ENCODE results near the gene SUSD3. TPM values are rescaled to one million over a fixed set of nuclear protein-coding genes. Genes with fewer than 3 reads are reported as not detected.

Gene SUSD3
- total RNA-seq, 1 experiment from 2014 or later, result 11.9 TPM

- TF ChIP-seq, protein P1, sequence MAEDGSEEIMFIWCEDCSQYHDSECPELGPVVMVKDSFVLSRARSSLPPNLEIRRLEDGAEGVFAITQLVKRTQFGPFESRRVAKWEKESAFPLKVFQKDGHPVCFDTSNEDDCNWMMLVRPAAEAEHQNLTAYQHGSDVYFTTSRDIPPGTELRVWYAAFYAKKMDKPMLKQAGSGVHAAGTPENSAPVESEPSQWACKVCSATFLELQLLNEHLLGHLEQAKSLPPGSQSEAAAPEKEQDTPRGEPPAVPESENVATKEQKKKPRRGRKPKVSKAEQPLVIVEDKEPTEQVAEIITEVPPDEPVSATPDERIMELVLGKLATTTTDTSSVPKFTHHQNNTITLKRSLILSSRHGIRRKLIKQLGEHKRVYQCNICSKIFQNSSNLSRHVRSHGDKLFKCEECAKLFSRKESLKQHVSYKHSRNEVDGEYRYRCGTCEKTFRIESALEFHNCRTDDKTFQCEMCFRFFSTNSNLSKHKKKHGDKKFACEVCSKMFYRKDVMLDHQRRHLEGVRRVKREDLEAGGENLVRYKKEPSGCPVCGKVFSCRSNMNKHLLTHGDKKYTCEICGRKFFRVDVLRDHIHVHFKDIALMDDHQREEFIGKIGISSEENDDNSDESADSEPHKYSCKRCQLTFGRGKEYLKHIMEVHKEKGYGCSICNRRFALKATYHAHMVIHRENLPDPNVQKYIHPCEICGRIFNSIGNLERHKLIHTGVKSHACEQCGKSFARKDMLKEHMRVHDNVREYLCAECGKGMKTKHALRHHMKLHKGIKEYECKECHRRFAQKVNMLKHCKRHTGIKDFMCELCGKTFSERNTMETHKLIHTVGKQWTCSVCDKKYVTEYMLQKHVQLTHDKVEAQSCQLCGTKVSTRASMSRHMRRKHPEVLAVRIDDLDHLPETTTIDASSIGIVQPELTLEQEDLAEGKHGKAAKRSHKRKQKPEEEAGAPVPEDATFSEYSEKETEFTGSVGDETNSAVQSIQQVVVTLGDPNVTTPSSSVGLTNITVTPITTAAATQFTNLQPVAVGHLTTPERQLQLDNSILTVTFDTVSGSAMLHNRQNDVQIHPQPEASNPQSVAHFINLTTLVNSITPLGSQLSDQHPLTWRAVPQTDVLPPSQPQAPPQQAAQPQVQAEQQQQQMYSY (CRISPR knock-in tag; IDR thresholded peaks at IDR 0.05), result no peak
- no peak for TF ChIP-seq ZNF281 (CRISPR knock-in tag; IDR thresholded peaks at IDR 0.05)
- TF ChIP-seq CBFB (CRISPR knock-in tag; IDR thresholded peaks at IDR 0.05; ENCODE audit: low read depth), result no peak
- TF ChIP-seq, protein P2, sequence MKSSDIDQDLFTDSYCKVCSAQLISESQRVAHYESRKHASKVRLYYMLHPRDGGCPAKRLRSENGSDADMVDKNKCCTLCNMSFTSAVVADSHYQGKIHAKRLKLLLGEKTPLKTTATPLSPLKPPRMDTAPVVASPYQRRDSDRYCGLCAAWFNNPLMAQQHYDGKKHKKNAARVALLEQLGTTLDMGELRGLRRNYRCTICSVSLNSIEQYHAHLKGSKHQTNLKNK (CRISPR knock-in tag; IDR thresholded peaks at IDR 0.05), result no peak
- TF ChIP-seq, protein P3, sequence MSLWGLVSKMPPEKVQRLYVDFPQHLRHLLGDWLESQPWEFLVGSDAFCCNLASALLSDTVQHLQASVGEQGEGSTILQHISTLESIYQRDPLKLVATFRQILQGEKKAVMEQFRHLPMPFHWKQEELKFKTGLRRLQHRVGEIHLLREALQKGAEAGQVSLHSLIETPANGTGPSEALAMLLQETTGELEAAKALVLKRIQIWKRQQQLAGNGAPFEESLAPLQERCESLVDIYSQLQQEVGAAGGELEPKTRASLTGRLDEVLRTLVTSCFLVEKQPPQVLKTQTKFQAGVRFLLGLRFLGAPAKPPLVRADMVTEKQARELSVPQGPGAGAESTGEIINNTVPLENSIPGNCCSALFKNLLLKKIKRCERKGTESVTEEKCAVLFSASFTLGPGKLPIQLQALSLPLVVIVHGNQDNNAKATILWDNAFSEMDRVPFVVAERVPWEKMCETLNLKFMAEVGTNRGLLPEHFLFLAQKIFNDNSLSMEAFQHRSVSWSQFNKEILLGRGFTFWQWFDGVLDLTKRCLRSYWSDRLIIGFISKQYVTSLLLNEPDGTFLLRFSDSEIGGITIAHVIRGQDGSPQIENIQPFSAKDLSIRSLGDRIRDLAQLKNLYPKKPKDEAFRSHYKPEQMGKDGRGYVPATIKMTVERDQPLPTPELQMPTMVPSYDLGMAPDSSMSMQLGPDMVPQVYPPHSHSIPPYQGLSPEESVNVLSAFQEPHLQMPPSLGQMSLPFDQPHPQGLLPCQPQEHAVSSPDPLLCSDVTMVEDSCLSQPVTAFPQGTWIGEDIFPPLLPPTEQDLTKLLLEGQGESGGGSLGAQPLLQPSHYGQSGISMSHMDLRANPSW (CRISPR knock-in tag; conservative IDR thresholded peaks at IDR 0.05; ENCODE audit: low read depth), result no peak
- no peak for TF ChIP-seq E2F4 (CRISPR knock-in tag; IDR thresholded peaks at IDR 0.05; ENCODE audit: borderline replicate concordance, low read depth)
- TF ChIP-seq, protein P4, sequence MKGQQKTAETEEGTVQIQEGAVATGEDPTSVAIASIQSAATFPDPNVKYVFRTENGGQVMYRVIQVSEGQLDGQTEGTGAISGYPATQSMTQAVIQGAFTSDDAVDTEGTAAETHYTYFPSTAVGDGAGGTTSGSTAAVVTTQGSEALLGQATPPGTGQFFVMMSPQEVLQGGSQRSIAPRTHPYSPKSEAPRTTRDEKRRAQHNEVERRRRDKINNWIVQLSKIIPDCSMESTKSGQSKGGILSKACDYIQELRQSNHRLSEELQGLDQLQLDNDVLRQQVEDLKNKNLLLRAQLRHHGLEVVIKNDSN (CRISPR knock-in tag; IDR thresholded peaks at IDR 0.05), result no peak
- TF ChIP-seq, protein P5, sequence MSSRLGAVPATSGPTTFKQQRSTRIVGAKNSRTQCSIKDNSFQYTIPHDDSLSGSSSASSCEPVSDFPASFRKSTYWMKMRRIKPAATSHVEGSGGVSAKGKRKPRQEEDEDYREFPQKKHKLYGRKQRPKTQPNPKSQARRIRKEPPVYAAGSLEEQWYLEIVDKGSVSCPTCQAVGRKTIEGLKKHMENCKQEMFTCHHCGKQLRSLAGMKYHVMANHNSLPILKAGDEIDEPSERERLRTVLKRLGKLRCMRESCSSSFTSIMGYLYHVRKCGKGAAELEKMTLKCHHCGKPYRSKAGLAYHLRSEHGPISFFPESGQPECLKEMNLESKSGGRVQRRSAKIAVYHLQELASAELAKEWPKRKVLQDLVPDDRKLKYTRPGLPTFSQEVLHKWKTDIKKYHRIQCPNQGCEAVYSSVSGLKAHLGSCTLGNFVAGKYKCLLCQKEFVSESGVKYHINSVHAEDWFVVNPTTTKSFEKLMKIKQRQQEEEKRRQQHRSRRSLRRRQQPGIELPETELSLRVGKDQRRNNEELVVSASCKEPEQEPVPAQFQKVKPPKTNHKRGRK (CRISPR knock-in tag; IDR thresholded peaks at IDR 0.05; ENCODE audit: borderline replicate concordance), result no peak
- TF ChIP-seq ZSCAN18 (CRISPR knock-in tag; IDR thresholded peaks at IDR 0.05), result no peak
- TF ChIP-seq SOX15 (CRISPR knock-in tag; IDR thresholded peaks at IDR 0.05), result no peak
These were observed 49.3 kb downstream of the SUSD3 start (continued) for GRCh38 chr9:93107825-93108161.
